ENCODE results near the gene SWSAP1. TPM values are rescaled to one million over a fixed set of nuclear protein-coding genes. Genes with fewer than 3 reads are reported as not detected.

Gene SWSAP1
- total RNA-seq, 1 experiment from 2014 or later = 4.8 TPM

DNA sequence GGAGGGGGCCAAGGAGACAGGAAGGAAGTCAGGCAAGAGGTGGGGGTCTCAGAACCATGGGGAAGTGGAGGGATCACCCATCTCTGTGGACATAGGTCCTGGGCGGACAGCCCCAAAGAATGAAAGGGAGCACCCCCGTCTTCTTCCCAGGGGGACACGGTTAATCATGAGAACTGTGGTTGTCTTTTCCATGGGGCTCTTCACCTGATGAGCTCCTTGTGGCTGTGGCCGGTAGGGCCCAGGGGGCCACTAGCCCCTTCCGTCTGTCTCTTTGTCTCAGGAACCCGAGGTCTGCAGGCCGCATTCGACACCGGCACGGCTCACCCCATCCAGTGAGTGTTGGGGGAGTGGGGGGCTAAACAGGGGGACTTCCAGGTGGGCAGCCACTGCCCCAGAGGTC lies 10.6 kb upstream of the SWSAP1 start:
- no peak overlapping the region for H3K4me3 ChIP-seq
- H3K9me2 ChIP-seq (ENCODE audit: insufficient read depth) = no peaks in the 10 kb centered on the region
- ChIA-PET CTCF (no interaction called here), POLR2A (ENCODE audit: unreplicated experiment) (no interaction called here)
- BruUV-seq (replicated peaks) = no TSS peak
- no peaks in the 10 kb centered on the region; the same call in 1 of the 2 replicates for H4K20me1 ChIP-seq (ENCODE audit: insufficient read depth)
- intact Hi-C loops (cut with micrococcal nuclease; ENCODE audit: unreplicated experiment) = no loop called here
- H3K79me2 ChIP-seq (ENCODE audit: low read depth) = no peaks in the 10 kb centered on the region
- no peaks in the 10 kb centered on the region for H3K27me3 ChIP-seq (ENCODE audit: insufficient read depth, low read depth)
- peaks cover 22% of the 10 kb centered on the region; the same call in 1 of the 2 replicates for H3F3A ChIP-seq (ENCODE audit: insufficient read depth, low read depth)
- no peak overlapping the region for H3K27ac ChIP-seq
- TF ChIP-seq, protein P1, sequence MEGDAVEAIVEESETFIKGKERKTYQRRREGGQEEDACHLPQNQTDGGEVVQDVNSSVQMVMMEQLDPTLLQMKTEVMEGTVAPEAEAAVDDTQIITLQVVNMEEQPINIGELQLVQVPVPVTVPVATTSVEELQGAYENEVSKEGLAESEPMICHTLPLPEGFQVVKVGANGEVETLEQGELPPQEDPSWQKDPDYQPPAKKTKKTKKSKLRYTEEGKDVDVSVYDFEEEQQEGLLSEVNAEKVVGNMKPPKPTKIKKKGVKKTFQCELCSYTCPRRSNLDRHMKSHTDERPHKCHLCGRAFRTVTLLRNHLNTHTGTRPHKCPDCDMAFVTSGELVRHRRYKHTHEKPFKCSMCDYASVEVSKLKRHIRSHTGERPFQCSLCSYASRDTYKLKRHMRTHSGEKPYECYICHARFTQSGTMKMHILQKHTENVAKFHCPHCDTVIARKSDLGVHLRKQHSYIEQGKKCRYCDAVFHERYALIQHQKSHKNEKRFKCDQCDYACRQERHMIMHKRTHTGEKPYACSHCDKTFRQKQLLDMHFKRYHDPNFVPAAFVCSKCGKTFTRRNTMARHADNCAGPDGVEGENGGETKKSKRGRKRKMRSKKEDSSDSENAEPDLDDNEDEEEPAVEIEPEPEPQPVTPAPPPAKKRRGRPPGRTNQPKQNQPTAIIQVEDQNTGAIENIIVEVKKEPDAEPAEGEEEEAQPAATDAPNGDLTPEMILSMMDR (conservative IDR thresholded peaks at IDR 0.05) = no peak
- no peak for TF ChIP-seq EZH2 (IDR thresholded peaks at IDR 0.05; ENCODE audit: low read depth)
- H3K4me1 ChIP-seq (replicated peaks; ENCODE audit: insufficient read depth) = peaks cover 12% of the 10 kb centered on the region
- no peak overlapping the region for H3K4me2 ChIP-seq
- peaks cover 11% of the 10 kb centered on the region; the same call in 1 of the 2 replicates for H3K36me3 ChIP-seq (ENCODE audit: low read depth)
- H2AFZ ChIP-seq = no peak overlapping the region
- no peaks in the 10 kb centered on the region for H3K9me3 ChIP-seq (ENCODE audit: insufficient read depth, low read depth)
- DNase-seq = no peak

DNA sequence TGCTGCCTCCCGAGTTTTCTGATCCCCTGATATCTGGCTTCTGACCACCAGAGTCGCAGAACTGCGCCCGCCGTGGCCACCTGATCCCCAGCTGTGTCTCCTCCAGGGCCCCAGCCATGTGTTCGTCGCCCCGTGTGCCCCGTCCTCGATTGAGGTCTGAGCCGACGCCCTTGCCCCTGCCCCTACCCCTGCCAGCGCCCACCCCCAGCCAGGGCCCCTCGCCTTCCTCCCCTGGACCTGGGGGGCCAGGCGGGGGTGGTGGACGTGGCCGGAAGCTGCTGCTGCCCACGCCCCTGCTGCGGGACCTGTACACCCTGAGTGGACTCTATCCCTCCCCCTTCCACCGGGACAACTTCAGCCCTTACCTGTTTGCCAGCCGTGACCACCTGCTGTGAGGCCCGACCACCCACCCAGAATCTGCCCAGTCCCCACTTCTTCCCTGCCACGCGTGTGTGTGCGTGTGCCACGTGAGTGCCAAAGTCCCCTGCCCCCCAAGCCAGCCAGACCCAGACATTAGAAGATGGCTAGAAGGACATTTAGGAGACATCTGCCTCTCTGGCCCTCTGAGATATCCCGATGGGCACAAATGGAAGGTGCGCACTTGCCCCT lies 10.1 kb upstream of the SWSAP1 start:
- Histone ChIP-seq H3K79me2 (ENCODE audit: low read depth) (no peaks in the 10 kb centered on the region), H3K4me1 (replicated peaks; ENCODE audit: insufficient read depth) (peaks cover 7% of the 10 kb centered on the region; the same call in 1 of the 2 replicates), H4K20me1 (ENCODE audit: insufficient read depth) (no peaks in the 10 kb centered on the region; the same call in 1 of the 2 replicates), H3K27me3 (ENCODE audit: insufficient read depth, low read depth) (no peaks in the 10 kb centered on the region), H3F3A (ENCODE audit: insufficient read depth, low read depth) (peaks cover 18% of the 10 kb centered on the region; the same call in 1 of the 2 replicates), H3K4me2 (no peak overlapping the region), H3K27ac (no peak overlapping the region), H3K9me2 (ENCODE audit: insufficient read depth) (no peaks in the 10 kb centered on the region), H3K36me3 (ENCODE audit: low read depth) (peaks cover 11% of the 10 kb centered on the region; the same call in 1 of the 2 replicates), H2AFZ (no peak overlapping the region), H3K4me3 (no peak overlapping the region), H3K9me3 (ENCODE audit: insufficient read depth, low read depth) (no peaks in the 10 kb centered on the region)
- intact Hi-C loops (cut with micrococcal nuclease; ENCODE audit: unreplicated experiment) = no loop called here
- no peak for DNase-seq
- no TSS peak for BruUV-seq (replicated peaks)
- CTCF ChIA-PET = no interaction called here
- TF ChIP-seq EZH2 (IDR thresholded peaks at IDR 0.05; ENCODE audit: low read depth) = no peak
- TF ChIP-seq, protein P1 (conservative IDR thresholded peaks at IDR 0.05) = no peak
- POLR2A ChIA-PET (ENCODE audit: unreplicated experiment) = no interaction called here

DNA sequence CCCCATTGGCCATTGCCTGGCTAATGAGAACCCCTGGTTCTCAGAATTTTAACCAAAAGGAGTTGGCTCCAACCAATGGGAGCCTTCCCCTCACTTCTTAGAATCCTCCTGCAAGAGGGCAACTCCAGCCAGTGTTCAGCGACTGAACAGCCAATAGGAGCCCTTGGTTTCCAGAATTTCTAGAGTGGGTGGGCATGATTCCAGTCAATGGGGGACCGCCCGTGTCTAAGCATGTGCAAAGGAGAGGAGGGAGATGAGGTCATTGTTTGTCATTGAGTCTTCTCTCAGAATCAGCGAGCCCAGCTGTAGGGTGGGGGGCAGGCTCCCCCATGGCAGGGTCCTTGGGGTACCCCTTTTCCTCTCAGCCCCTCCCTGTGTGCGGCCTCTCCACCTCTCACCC lies 9.5 kb upstream of the SWSAP1 start:
- Histone ChIP-seq H3K4me2 (no peak overlapping the region), H3K4me3 (no peak overlapping the region), H2AFZ (no peak overlapping the region), H3F3A (ENCODE audit: insufficient read depth, low read depth) (peaks cover 17% of the 10 kb centered on the region; the same call in 1 of the 2 replicates), H3K4me1 (replicated peaks; ENCODE audit: insufficient read depth) (peaks cover 2% of the 10 kb centered on the region; the same call in 1 of the 2 replicates), H3K36me3 (ENCODE audit: low read depth) (peaks cover 11% of the 10 kb centered on the region; the same call in 1 of the 2 replicates), H3K9me2 (ENCODE audit: insufficient read depth) (no peaks in the 10 kb centered on the region), H3K9me3 (ENCODE audit: insufficient read depth, low read depth) (no peaks in the 10 kb centered on the region), H3K79me2 (ENCODE audit: low read depth) (no peaks in the 10 kb centered on the region), H4K20me1 (ENCODE audit: insufficient read depth) (no peaks in the 10 kb centered on the region; the same call in 1 of the 2 replicates), H3K27me3 (ENCODE audit: insufficient read depth, low read depth) (no peaks in the 10 kb centered on the region), H3K27ac (no peak overlapping the region)
- ChIA-PET CTCF (no interaction called here), POLR2A (ENCODE audit: unreplicated experiment) (no interaction called here)
- intact Hi-C loops (cut with micrococcal nuclease; ENCODE audit: unreplicated experiment) = no loop called here
- TF ChIP-seq, protein P1 (conservative IDR thresholded peaks at IDR 0.05) = no peak
- TF ChIP-seq EZH2 (IDR thresholded peaks at IDR 0.05; ENCODE audit: low read depth) = no peak
- no peak for DNase-seq
- no TSS peak for BruUV-seq (replicated peaks)
